Measurements from ENCODE around the gene SLC39A11.

DNA sequence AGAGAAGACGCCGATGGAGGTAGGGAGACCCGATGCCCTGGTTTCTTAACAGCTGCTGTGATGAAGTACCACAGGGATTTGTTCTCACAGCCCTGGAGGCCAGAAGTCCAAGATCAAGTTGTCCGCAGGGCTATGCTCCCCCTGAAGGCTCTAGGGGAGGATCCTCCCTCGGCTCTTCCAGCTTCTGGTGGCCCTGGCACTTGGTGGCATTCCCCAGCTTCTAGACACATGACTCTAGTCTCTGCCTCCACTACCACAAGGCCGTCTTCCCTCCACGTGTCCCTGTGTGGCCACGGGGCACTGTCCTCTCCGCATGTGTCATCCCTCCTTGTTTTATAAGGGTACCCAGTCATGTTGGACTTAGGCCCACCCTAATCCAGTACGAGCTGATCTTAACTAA lies 375.2 kb downstream of the SLC39A11 start:
- TF ChIP-seq, protein P1, sequence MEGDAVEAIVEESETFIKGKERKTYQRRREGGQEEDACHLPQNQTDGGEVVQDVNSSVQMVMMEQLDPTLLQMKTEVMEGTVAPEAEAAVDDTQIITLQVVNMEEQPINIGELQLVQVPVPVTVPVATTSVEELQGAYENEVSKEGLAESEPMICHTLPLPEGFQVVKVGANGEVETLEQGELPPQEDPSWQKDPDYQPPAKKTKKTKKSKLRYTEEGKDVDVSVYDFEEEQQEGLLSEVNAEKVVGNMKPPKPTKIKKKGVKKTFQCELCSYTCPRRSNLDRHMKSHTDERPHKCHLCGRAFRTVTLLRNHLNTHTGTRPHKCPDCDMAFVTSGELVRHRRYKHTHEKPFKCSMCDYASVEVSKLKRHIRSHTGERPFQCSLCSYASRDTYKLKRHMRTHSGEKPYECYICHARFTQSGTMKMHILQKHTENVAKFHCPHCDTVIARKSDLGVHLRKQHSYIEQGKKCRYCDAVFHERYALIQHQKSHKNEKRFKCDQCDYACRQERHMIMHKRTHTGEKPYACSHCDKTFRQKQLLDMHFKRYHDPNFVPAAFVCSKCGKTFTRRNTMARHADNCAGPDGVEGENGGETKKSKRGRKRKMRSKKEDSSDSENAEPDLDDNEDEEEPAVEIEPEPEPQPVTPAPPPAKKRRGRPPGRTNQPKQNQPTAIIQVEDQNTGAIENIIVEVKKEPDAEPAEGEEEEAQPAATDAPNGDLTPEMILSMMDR (IDR thresholded peaks at IDR 0.05) = no peak
- TF ChIP-seq EP300 (IDR thresholded peaks at IDR 0.05) (no peak), POLR2A (IDR thresholded peaks at IDR 0.05) (no peak), POLR2AphosphoS5 (IDR thresholded peaks at IDR 0.05) (no peak)

Data from upper lobe of left lung (tissue), 4 donors.